Tongue (tissue), 2 donors: ENCODE data around the gene TTC9C. TPM values are rescaled to one million over a fixed set of nuclear protein-coding genes. Genes with fewer than 3 reads are reported as not detected.
A peak's percentile ranks its signal among the peaks of the same experiment; 100 is the strongest.
"Not testable (repeated sequence)": the region's sequence is repeated elsewhere in the genome, so short reads cannot be mapped to it uniquely, and the experiment has no call there.

ENCODE experiments used
- DNase-seq: peaks from one replicate; pipeline ENCODE4 v3.0.0-alpha.2; 2015
- total RNA-seq: library from RNA; depleted of rRNA; stranded (reverse); fragments of >200 nt; gene quantifications from one replicate; pipeline ENCODE4 v1.2.3, GENCODE V29; 2014

Gene TTC9C
- total RNA-seq, result 18.9 TPM

GRCh38 chr11:62728171-62728988 is at the start of gene TTC9C:
Gene TTC9C (plus strand): TSS chr11:62728486. CDS start chr11:62728849, 363 bp downstream.
- DNase-seq, result peak; percentile 95

- peak; percentile 96 for DNase-seq
Measured at GRCh38 chr11:62678770-62679696, 49.3 kb upstream of the TTC9C start, which contains the start of gene UBXN1. Gene UBXN1 (minus strand): TSS chr11:62679073. CDS start chr11:62678923, 150 bp downstream.

- peak; percentile 65 for DNase-seq
Measured at GRCh38 chr11:62680825-62681240, 47.5 kb upstream of the TTC9C start.

GRCh38 chr11:62682518-62682917 is 45.8 kb upstream of the TTC9C start:
- DNase-seq, result no peak

- DNase-seq, result no peak
Measured at GRCh38 chr11:62687508-62688396, 40.5 kb upstream of the TTC9C start.

GRCh38 chr11:62688491-62688890 is 39.8 kb upstream of the TTC9C start:
- DNase-seq, result no peak

GRCh38 chr11:62689421-62690183 is 38.7 kb upstream of the TTC9C start, which contains the start of gene LRRN4CL:
Gene LRRN4CL (minus strand): TSS chr11:62689530. CDS start chr11:62688508, 1,022 bp downstream.
- peak; percentile 87 for DNase-seq

- not testable (repeated sequence) for DNase-seq
Measured at GRCh38 chr11:62693624-62694023, 34.7 kb upstream of the TTC9C start.

GRCh38 chr11:62694455-62695167 is 33.7 kb upstream of the TTC9C start:
- DNase-seq, result peak; percentile 89

- no peak for DNase-seq
Measured at GRCh38 chr11:62702246-62702645, 26.0 kb upstream of the TTC9C start.

- DNase-seq, result not testable (repeated sequence)
Measured at GRCh38 chr11:62703921-62704320, 24.4 kb upstream of the TTC9C start.

GRCh38 chr11:62705413-62705812 is 22.9 kb upstream of the TTC9C start:
- DNase-seq, result no peak

GRCh38 chr11:62705880-62706849 is 22.1 kb upstream of the TTC9C start:
- DNase-seq, result peak; percentile 97

- DNase-seq, result no peak
Measured at GRCh38 chr11:62706850-62707247, 21.4 kb upstream of the TTC9C start.

GRCh38 chr11:62707277-62707861 is 20.9 kb upstream of the TTC9C start, which contains the start of the genes BSCL2 and GNG3:
Gene BSCL2 (minus strand): TSS chr11:62707424. CDS start chr11:62707195, 229 bp downstream.
Gene GNG3 (plus strand): TSS chr11:62707676. CDS start chr11:62708296, 620 bp downstream.
- DNase-seq, result peak; percentile 59

GRCh38 chr11:62708392-62708791 is 19.9 kb upstream of the TTC9C start:
- DNase-seq, result no peak

GRCh38 chr11:62708793-62709192 is 19.5 kb upstream of the TTC9C start:
- no peak for DNase-seq
